GM23338 (cell line): Measurements from ENCODE around the gene KCNIP1.

ENCODE experiments used
- EZH2 ChIP-seq: fragments of 200-600 bp; sonication (generic); IDR thresholded peaks from one replicate; pipeline ENCODE4 v1.8.0; 2017; ENCODE audit warnings: antibody characterized with exemption, mild to moderate bottlenecking, low read depth; ENCODE audit not compliant: unreplicated experiment
- POLR2AphosphoS5 ChIP-seq: IDR thresholded peaks from 2 replicates; pipeline ENCODE4 v1.6.1; 2016; ENCODE audit warnings: antibody characterized with exemption, low read depth
- TF ChIP-seq, protein P1 (sequence below): IDR thresholded peaks from one replicate; pipeline ENCODE4 v1.6.1; 2018; ENCODE audit warnings: antibody characterized with exemption; ENCODE audit not compliant: unreplicated experiment
- TF ChIP-seq, protein P2 (sequence below), 2 experiments: fragments of 200-600 bp in 1 of 2; sonication (generic) in 1 of 2; conservative IDR thresholded peaks; 2 replicates each; pipeline versions ENCODE4 v1.5.1 to v1.6.1; 2016 to 2017; ENCODE audit warnings: antibody characterized with exemption in 2 of 2, low read depth in 2 of 2, mild to moderate bottlenecking in 2 of 2, moderate library complexity in 1 of 2

DNA sequence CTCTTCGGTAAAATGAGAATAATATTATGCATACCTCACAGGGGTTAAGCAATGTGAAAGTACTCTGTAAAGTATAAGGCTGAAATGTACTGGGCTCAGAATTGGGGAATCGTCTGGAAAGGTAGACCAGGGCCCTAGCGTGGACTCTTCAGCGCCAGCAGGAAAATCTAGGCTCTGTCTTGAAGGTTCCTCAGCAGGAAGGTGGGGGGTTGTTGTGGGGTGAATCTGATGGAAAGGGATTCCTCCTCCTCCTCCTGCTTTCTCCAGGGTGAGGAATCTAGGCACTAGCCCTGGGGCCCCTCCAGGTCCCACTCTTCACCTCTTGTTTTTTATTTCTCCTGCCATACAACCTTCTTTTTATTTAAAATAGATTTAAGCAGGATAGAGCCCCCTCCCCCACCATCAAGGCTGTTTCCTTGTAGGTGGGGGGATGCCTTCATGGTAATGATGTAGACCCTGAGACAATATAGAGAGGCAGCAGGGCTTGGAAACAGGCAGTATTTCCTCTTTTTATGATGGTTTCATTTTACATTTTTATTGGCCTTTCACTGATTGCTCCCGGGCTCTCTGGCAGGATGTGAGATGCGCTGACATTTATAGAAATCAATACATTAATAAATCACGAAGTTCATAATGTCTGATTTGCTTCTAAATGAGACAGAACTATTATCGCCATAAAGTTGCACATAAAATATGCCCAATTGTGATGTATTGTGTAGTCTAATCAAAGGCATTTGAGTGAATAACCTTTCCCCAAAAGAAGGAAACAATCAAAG is 200.8 kb downstream of the KCNIP1 start:
- TF ChIP-seq EZH2 (no peak), POLR2AphosphoS5 (no peak)
- TF ChIP-seq, protein P1, sequence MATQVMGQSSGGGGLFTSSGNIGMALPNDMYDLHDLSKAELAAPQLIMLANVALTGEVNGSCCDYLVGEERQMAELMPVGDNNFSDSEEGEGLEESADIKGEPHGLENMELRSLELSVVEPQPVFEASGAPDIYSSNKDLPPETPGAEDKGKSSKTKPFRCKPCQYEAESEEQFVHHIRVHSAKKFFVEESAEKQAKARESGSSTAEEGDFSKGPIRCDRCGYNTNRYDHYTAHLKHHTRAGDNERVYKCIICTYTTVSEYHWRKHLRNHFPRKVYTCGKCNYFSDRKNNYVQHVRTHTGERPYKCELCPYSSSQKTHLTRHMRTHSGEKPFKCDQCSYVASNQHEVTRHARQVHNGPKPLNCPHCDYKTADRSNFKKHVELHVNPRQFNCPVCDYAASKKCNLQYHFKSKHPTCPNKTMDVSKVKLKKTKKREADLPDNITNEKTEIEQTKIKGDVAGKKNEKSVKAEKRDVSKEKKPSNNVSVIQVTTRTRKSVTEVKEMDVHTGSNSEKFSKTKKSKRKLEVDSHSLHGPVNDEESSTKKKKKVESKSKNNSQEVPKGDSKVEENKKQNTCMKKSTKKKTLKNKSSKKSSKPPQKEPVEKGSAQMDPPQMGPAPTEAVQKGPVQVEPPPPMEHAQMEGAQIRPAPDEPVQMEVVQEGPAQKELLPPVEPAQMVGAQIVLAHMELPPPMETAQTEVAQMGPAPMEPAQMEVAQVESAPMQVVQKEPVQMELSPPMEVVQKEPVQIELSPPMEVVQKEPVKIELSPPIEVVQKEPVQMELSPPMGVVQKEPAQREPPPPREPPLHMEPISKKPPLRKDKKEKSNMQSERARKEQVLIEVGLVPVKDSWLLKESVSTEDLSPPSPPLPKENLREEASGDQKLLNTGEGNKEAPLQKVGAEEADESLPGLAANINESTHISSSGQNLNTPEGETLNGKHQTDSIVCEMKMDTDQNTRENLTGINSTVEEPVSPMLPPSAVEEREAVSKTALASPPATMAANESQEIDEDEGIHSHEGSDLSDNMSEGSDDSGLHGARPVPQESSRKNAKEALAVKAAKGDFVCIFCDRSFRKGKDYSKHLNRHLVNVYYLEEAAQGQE: no peak
- TF ChIP-seq, protein P2, sequence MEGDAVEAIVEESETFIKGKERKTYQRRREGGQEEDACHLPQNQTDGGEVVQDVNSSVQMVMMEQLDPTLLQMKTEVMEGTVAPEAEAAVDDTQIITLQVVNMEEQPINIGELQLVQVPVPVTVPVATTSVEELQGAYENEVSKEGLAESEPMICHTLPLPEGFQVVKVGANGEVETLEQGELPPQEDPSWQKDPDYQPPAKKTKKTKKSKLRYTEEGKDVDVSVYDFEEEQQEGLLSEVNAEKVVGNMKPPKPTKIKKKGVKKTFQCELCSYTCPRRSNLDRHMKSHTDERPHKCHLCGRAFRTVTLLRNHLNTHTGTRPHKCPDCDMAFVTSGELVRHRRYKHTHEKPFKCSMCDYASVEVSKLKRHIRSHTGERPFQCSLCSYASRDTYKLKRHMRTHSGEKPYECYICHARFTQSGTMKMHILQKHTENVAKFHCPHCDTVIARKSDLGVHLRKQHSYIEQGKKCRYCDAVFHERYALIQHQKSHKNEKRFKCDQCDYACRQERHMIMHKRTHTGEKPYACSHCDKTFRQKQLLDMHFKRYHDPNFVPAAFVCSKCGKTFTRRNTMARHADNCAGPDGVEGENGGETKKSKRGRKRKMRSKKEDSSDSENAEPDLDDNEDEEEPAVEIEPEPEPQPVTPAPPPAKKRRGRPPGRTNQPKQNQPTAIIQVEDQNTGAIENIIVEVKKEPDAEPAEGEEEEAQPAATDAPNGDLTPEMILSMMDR (conservative IDR thresholded peaks at IDR 0.05; ENCODE audit: low read depth in 2 of 2): no peak
